ENCODE measurements around the gene DENND4B.

The DENND4B gene, protein sequence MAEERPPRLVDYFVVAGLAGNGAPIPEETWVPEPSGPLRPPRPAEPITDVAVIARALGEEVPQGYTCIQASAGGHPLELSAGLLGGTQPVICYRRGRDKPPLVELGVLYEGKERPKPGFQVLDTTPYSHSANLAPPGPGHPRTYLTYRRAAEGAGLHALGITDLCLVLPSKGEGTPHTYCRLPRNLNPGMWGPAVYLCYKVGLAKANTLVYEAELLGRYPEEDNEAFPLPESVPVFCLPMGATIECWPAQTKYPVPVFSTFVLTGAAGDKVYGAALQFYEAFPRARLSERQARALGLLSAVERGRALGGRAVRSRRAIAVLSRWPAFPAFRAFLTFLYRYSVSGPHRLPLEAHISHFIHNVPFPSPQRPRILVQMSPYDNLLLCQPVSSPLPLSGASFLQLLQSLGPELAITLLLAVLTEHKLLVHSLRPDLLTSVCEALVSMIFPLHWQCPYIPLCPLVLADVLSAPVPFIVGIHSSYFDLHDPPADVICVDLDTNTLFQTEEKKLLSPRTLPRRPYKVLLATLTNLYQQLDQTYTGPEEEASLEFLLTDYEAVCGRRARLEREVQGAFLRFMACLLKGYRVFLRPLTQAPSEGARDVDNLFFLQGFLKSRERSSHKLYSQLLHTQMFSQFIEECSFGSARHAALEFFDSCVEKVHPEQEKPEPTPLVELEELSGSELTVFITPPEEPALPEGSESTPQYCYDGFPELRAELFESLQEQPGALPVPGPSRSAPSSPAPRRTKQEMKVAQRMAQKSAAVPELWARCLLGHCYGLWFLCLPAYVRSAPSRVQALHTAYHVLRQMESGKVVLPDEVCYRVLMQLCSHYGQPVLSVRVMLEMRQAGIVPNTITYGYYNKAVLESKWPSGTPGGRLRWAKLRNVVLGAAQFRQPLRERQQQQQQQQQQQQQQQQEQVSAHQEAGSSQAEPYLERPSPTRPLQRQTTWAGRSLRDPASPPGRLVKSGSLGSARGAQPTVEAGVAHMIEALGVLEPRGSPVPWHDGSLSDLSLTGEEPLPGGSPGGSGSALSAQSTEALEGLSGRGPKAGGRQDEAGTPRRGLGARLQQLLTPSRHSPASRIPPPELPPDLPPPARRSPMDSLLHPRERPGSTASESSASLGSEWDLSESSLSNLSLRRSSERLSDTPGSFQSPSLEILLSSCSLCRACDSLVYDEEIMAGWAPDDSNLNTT (N-terminal part only)

DNA sequence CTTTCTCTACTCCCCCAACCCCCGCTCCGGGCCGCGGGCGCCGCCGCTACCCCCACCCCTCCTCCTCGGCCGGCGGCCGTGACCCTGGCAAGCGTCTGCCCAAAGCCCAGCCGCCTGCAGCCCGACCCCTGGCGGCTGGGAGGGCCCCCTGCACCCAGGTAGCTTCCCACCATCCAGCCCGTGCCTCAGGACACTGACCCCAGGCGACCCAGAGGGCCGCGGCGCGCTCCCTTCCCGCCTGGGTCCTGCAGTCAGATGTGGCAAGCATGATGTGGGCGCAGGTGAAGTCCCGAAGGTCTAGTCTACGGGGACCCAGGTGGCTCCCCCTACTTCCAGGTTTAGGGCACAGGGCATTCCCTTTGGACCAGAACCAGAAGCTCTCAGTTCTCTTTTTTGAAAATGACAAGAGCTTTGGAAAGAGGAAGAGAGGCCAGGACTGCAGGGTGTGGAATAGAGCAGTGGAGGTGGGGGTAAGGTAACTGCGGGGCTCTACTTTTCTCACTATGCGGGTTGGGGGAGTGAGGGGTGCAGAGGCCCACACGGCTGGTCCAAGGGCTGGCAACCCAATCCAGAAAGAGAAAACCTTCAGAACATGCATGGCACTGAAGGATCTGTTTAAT, at the start of gene DENND4B:
TSS of gene DENND4B (minus strand) at position 97 of the 620 bp plus-strand sequence. CDS start 2,344 bp downstream, outside the sequence.
- TF ChIP-seq, protein P1, sequence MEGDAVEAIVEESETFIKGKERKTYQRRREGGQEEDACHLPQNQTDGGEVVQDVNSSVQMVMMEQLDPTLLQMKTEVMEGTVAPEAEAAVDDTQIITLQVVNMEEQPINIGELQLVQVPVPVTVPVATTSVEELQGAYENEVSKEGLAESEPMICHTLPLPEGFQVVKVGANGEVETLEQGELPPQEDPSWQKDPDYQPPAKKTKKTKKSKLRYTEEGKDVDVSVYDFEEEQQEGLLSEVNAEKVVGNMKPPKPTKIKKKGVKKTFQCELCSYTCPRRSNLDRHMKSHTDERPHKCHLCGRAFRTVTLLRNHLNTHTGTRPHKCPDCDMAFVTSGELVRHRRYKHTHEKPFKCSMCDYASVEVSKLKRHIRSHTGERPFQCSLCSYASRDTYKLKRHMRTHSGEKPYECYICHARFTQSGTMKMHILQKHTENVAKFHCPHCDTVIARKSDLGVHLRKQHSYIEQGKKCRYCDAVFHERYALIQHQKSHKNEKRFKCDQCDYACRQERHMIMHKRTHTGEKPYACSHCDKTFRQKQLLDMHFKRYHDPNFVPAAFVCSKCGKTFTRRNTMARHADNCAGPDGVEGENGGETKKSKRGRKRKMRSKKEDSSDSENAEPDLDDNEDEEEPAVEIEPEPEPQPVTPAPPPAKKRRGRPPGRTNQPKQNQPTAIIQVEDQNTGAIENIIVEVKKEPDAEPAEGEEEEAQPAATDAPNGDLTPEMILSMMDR (IDR thresholded peaks at IDR 0.05; ENCODE audit: low read depth, low read length): peak; percentile 84
- peak; percentile 76 to 86 for DNase-seq (ENCODE audit: low read depth in 2 of 2)
- peak within 1 kb of the TSS; percentile 77 to 78 for H3K4me3 ChIP-seq (replicated peaks in 1 of 2; ENCODE audit: low read depth in 2 of 2, low read length in 2 of 2)

DNA sequence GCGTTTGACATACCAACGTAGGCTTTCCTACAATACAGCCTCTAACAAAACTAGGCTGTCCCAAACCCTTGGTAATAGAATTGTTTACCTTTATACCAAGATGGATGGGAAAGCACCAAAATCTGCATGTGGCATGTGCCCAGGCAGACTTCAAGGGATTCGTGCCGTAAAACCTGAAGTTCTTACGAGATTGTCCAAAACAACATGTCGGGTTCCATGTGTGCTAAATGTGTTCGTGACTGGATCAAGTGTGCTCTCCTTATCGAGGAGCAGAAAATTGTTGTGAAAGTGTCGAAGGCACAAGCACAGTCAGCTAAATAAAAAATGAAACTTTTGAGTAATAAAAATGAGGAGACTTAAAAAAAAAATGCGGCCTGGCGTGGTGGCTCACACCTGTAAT, 49.1 kb upstream of the DENND4B start:
- TF ChIP-seq, protein P1 (IDR thresholded peaks at IDR 0.05; ENCODE audit: low read depth, low read length): no peak
- H3K4me3 ChIP-seq (replicated peaks in 1 of 2; ENCODE audit: low read depth in 2 of 2, low read length in 2 of 2): no peak overlapping the region
- DNase-seq (ENCODE audit: low read depth in 2 of 2): no peak

DNA sequence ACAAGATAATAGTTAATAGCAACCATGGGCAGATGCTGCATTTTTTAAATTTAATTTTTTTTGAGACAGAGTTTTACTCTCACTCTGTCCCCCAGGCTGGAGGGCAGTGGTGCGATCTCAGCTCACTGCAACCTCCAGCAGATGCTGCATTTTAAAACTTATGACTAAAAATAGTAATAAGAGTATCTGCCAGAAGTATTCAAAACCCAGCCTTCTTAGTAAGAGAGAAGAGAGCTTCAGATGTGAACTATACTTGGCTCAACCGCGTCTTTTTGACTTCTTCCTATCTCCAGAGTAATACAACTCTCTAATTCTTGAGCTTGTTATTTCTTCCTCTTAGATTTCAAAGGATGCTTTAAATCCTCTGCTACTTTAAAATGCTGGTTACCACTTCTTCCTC, 48.7 kb upstream of the DENND4B start:
- no peak overlapping the region for H3K4me3 ChIP-seq (replicated peaks in 1 of 2; ENCODE audit: low read depth in 2 of 2, low read length in 2 of 2)
- TF ChIP-seq, protein P1 (IDR thresholded peaks at IDR 0.05; ENCODE audit: low read depth, low read length): no peak
- DNase-seq (ENCODE audit: low read depth in 2 of 2): no peak

DNA sequence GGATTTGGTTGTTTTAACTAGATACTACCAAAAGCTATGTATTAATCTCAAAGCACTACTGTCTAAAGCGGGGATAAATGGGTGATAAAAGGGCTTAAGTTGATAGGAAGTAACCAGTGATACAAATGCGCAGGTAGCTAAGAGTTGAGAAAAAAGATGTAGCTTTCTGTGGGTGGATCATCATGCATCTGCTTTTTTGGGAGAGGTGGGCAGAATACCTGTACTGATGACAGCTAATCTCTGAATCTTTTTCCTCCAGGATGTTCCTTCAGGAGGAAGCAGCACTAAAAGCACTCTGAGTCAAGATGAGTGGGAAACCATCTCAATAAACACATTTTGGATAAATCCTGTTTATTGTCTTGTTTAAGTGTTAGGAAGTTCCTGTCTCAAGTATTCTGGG, 45.3 kb upstream of the DENND4B start:
- TF ChIP-seq, protein P1 (IDR thresholded peaks at IDR 0.05; ENCODE audit: low read depth, low read length): no peak
- H3K4me3 ChIP-seq (replicated peaks in 1 of 2; ENCODE audit: low read depth in 2 of 2, low read length in 2 of 2): peak overlapping the region; percentile 79 to 93
- DNase-seq (ENCODE audit: low read depth in 2 of 2): no peak

DNA sequence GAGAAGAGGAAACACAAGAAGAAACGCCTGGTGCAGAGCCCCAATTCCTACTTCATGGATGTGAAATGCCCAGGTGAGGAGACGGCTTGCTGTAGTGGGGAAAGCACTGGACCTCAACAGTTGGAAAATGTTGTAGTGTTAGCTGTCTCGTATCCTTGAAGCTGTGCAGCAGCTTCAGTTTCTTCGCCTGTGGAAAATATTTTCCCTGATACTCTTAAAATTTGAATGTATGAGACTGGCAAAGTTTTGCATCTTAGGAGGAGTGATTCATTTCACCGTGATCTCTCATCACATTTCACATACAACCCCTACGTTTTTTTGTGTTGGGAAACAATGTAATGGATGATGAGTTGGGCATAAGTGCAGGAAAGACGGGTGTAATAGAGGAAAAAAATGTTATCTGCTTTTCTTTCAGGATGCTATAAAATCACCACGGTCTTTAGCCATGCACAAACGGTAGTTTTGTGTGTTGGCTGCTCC, 44.7 kb upstream of the DENND4B start:
- TF ChIP-seq, protein P1 (IDR thresholded peaks at IDR 0.05; ENCODE audit: low read depth, low read length): no peak
- DNase-seq (ENCODE audit: low read depth in 2 of 2): peak in 1 of 2 donors; percentile 45
- peak overlapping the region; percentile 79 to 93 for H3K4me3 ChIP-seq (replicated peaks in 1 of 2; ENCODE audit: low read depth in 2 of 2, low read length in 2 of 2)
